Nucleus accumbens (tissue), 56 donors: Measurements from ENCODE around the gene UBALD1.

ENCODE experiments used
- DNase-seq, 56 donors: peaks; one replicate each; lab custom pipeline; 2025; lab: John Stamatoyannopoulos, UW

Gene UBALD1

GRCh38 chr16:4646773-4647643, 32.3 kb upstream of the UBALD1 start:
- no peak for DNase-seq

DNA sequence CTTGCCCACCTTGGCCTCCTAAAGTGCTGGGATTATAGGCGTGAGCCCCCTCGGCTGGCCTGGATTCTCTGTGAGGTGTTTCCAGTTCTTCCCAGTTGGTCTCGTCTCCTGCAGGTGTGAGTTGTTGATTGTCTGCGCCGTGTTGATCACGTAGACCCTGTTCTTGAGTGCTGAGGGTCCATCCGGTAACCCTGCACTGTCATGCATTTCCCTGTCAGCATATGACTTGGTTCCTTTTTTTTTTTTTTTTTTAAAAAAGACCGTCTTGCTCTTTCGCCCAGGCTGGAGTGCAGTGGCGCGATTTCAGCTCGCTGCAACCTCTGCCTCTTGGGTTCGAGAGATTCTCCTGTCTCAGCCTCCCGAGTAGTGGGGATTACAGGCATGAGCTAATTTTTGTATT, 27.2 kb upstream of the UBALD1 start:
- DNase-seq = no peak

GRCh38 chr16:4641306-4641687, 26.6 kb upstream of the UBALD1 start:
- no peak for DNase-seq

- peak in 2 of 56 donors; percentile 3 to 21 for DNase-seq
Measured at GRCh38 chr16:4640572-4641305, 26.1 kb upstream of the UBALD1 start.

GRCh38 chr16:4639899-4640509, 25.3 kb upstream of the UBALD1 start:
- DNase-seq = no peak

DNA sequence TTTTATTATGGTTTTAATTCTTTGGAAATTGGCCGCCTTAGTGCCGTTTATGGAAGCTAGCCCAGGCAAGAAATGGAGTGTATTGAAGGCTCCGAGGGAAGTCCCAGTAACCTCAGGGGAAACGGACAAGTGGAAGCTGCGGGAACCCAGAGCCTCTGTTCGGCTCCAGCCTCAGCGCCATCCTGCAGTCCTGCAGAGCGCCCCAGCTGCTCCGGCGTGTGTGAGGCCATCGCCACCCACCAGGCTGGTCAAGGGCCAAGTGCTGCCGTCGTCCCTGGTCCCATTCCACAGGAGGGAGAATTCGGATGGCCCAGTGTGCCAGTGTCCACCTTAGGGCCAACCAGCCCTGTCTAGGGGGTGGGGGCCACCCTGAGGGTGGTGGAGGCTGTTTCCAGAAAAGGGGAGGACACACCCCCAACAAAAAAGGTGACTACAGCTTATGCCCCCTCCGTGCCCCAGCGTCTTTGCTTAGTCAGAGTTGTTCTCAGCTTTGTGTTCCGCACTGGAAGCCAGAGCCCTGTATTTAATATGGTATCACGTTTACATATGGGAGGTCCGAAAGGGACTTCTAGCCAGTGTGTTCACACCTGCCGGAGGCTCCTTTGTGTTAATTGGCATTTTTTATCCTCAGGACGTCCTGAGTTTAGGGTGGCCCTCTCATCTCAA, 22.9 kb upstream of the UBALD1 start:
- peak in 13 of 56 donors; percentile 8 to 48 (median 28) for DNase-seq

- no peak for DNase-seq
Measured at GRCh38 chr16:4636196-4636595, 21.5 kb upstream of the UBALD1 start.

- peak in 2 of 56 donors; percentile 8 to 24 for DNase-seq
Measured at GRCh38 chr16:4634768-4635167, 20.1 kb upstream of the UBALD1 start.

- DNase-seq = no peak
Measured at GRCh38 chr16:4633910-4634635, 19.4 kb upstream of the UBALD1 start.

DNA sequence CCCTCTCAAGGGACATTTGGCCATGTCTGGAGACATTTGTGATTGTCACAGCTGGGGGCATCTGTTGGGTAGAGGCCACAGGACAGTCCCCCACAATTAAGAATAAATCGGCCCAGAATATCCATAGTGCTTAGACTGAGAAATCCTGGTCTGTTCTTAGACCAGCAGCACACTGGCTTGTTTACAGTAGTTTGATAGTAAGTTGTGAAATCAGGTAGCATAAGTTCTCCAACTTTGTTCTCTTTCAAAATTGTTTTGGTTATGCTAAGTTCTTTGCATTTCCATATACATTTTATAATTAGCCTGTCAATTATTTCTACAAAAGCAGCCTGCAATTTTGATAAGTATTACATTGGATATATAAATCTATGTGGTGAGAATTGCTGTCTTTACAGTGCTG, 16.8 kb upstream of the UBALD1 start:
- DNase-seq = no peak

DNA sequence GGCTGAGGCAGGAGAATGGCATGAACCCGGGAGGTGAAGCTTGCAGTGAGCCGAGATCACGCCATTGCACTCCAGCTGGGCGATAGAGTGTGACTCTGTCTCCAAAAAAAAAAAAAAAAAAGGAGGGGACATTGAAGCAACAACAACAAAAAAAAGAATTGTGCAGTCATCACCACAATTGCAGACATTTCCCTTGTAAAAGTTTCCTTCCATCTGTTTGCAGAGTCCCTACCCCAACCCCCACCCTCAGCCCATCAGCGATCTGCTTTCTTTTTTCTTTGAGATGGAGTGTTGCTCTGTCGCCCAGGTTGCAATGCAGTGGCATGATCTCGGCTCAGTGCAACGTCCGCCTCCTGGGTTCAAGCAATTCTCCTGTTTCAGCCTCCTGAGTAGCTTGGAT, 13.6 kb upstream of the UBALD1 start:
- no peak for DNase-seq

DNA sequence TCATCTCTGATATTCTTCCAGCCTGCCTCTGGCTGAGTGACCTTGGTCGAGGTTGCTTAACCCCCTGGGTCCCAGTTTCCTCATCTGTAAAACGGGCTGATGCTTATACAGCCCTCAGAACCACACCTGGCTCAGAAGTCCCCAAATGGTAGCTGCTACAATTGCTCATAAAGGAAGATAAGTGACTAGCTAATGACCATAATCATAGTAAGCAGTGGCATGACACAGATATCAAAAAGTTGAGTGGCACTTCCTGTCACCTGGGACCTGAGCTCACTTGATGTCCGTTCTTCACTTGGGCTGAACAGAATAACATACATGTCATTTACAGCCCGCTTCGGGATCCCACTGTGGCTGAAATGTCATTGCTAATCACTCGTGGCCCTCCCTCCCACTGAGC, 11.7 kb upstream of the UBALD1 start:
- no peak for DNase-seq

- DNase-seq = peak in 1 of 56 donors; percentile 45
Measured at GRCh38 chr16:4625560-4626159, 11.0 kb upstream of the UBALD1 start.

GRCh38 chr16:4624827-4625559, 10.3 kb upstream of the UBALD1 start:
- peak in 36 of 56 donors; percentile 8 to 70 (median 41) for DNase-seq

- DNase-seq = peak; percentile 55 to 97 (median 93)
Measured at GRCh38 chr16:4624015-4624826, 9.5 kb upstream of the UBALD1 start, which contains the start of gene MGRN1. TSS of gene MGRN1 (plus strand) at chr16:4624826. CDS start at chr16:4624961, 135 bp downstream.

GRCh38 chr16:4623593-4623992, 8.9 kb upstream of the UBALD1 start:
- DNase-seq = no peak

DNA sequence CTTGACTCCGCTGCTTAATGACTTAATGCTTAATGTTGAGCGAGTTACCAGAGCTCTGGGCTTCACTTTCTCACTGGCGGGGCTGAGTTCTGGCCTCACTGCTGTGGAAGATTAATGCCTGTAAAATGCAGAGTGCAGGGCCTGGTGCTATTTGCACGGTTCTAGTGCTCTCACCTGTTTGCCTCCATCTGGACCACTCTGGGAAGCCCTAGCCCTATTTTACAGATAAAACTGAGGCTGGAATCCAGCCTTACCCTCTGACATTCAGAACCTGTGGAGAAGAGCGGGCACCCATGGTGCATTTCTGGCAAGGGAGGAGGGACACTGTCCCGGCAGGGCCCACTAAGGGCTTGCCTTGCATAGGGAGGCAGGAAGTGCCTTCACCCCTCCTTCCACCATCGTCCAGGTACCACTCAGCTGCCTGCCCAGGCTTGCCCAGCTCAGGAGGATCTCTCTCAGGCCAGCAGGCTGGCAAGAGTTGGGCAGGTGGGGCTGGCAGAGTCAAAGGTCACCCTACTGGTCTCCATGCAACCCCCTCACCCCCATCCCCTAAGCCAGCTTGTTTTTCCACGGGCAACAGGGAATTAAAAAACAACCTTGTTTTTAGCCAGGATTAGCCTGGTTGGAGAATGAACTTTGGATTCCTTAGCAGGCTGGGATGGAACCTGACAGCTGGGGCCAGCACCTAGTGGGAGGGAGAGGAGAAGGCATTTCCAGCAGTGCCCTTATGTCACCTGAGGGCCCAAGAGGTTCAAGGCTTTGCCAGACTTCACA, 4.1 kb upstream of the UBALD1 start:
- DNase-seq = no peak
